Endothelial cell of umbilical vein (primary cell): ENCODE measurements around the gene C1QL2.

Experiments
- EZH2 ChIP-seq: IDR thresholded peaks from 2 replicates; pipeline ENCODE4 v1.6.1; 2012; ENCODE audit warnings: borderline replicate concordance, low read depth, mild to moderate bottlenecking, moderate library complexity, low read length, inconsistent platforms; ENCODE audit not compliant: severe bottlenecking
- JUN ChIP-seq: IDR thresholded peaks from 2 replicates; pipeline ENCODE4 v1.6.1; 2011; ENCODE audit warnings: borderline replicate concordance, low read depth; ENCODE audit not compliant: insufficient read length, insufficient read depth
- MYC ChIP-seq: IDR thresholded peaks from one replicate; pipeline ENCODE4 v1.6.1; 2011; ENCODE audit warnings: mild to moderate bottlenecking, low read depth, low read length
- POLR2A ChIP-seq: IDR thresholded peaks from 2 replicates; pipeline ENCODE4 v1.6.1; 2012; ENCODE audit warnings: low read depth, mild to moderate bottlenecking, control low read depth, low read length
- POLR2AphosphoS5 ChIP-seq: IDR thresholded peaks from 2 replicates; pipeline ENCODE4 v1.6.1; 2012; ENCODE audit warnings: low read depth, mild to moderate bottlenecking, control low read depth, low read length, moderate library complexity; ENCODE audit not compliant: insufficient read depth
- TF ChIP-seq, protein P1 (sequence below), 2 donors: IDR thresholded peaks; 1 replicate in 1 of 2; 2 replicates in 1 of 2; pipeline ENCODE4 v1.5.1; 2011; ENCODE audit warnings: low read length in 2 of 2, mild to moderate bottlenecking in 2 of 2, moderate library complexity in 2 of 2, control low read depth in 1 of 2, inconsistent platforms in 1 of 2, low read depth in 1 of 2; ENCODE audit not compliant: insufficient read depth in 1 of 2; ENCODE audit errors: extremely low read depth in 1 of 2
- TF ChIP-seq, protein P2 (sequence below): IDR thresholded peaks from 2 replicates; pipeline ENCODE4 v1.6.1; 2011; ENCODE audit not compliant: insufficient read depth, insufficient read length

DNA sequence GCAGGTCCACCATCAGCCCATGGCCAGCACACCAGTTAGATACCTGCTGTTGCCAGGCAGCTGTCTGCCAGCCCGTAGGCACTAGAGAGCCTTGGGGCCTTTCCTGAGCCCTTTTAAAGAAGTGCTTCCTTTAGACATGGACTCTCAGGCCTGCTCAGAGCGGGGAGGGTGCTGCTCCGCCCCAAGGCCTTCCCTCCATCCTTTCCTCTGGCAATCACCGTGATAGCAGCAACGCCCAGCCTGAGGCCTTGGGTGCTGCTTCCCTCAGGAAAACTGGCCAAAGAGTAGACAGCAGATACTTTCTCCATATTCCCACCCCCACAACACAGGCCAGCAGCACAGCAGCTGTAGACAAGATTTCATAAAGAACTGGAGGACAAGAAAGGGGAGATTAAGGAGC is 22.3 kb upstream of the C1QL2 start:
- TF ChIP-seq, protein P1, sequence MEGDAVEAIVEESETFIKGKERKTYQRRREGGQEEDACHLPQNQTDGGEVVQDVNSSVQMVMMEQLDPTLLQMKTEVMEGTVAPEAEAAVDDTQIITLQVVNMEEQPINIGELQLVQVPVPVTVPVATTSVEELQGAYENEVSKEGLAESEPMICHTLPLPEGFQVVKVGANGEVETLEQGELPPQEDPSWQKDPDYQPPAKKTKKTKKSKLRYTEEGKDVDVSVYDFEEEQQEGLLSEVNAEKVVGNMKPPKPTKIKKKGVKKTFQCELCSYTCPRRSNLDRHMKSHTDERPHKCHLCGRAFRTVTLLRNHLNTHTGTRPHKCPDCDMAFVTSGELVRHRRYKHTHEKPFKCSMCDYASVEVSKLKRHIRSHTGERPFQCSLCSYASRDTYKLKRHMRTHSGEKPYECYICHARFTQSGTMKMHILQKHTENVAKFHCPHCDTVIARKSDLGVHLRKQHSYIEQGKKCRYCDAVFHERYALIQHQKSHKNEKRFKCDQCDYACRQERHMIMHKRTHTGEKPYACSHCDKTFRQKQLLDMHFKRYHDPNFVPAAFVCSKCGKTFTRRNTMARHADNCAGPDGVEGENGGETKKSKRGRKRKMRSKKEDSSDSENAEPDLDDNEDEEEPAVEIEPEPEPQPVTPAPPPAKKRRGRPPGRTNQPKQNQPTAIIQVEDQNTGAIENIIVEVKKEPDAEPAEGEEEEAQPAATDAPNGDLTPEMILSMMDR (IDR thresholded peaks at IDR 0.05; ENCODE audit: extremely low read depth in 1 of 2, insufficient read depth in 1 of 2, low read depth in 1 of 2, low read length in 2 of 2): no peak
- TF ChIP-seq JUN (no peak), MYC (no peak), POLR2A (no peak), EZH2 (no peak), POLR2AphosphoS5 (no peak)
- TF ChIP-seq, protein P2, sequence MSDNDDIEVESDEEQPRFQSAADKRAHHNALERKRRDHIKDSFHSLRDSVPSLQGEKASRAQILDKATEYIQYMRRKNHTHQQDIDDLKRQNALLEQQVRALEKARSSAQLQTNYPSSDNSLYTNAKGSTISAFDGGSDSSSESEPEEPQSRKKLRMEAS: no peak
